Endodermal cell (in vitro differentiated cells): ENCODE data around the gene CPHXL2. TPM values are rescaled to one million over a fixed set of nuclear protein-coding genes. Genes with fewer than 3 reads are reported as not detected.

ENCODE experiments used
- DNase-seq: peaks from one replicate; pipeline ENCODE4 v3.0.0-alpha.2; 2017
- H3K27ac ChIP-seq: 2 replicates; pipeline ENCODE4 v1.5.1; 2013; ENCODE audit warnings: mild to moderate bottlenecking, low read depth, low read length, moderate library complexity
- H3K27me3 ChIP-seq: 2 replicates; pipeline ENCODE4 v1.6.1; 2013; ENCODE audit warnings: mild to moderate bottlenecking, low read length, moderate library complexity; ENCODE audit not compliant: insufficient read depth, control insufficient read depth, poor library complexity, severe bottlenecking
- H3K36me3 ChIP-seq: 2 replicates; pipeline ENCODE4 v1.7.0; 2013; ENCODE audit warnings: mild to moderate bottlenecking, low read length, moderate library complexity; ENCODE audit not compliant: control insufficient read depth, insufficient read depth
- H3K4me1 ChIP-seq: one replicate; pipeline ENCODE4 v1.7.0; 2013; ENCODE audit warnings: low read length; ENCODE audit not compliant: control insufficient read depth, insufficient read depth
- H3K4me3 ChIP-seq: 2 replicates; pipeline ENCODE4 v1.5.1; 2013; ENCODE audit warnings: mild to moderate bottlenecking, low read length, moderate library complexity
- H3K9ac ChIP-seq: 2 replicates; pipeline ENCODE4 v1.6.1; 2013; ENCODE audit warnings: mild to moderate bottlenecking, low read length, moderate library complexity; ENCODE audit not compliant: poor library complexity, severe bottlenecking; ENCODE audit errors: extremely low read depth
- H3K9me3 ChIP-seq: 2 replicates; pipeline ENCODE4 v1.6.1; 2013; ENCODE audit warnings: mild to moderate bottlenecking, low read length, moderate library complexity; ENCODE audit not compliant: control insufficient read depth
- H3K27ac Mint-ChIP-seq: 2 replicates; pipeline ENCODE4 v1.8.0; 2020; ENCODE audit warnings: mixed read lengths
- H3K27me3 Mint-ChIP-seq: 2 replicates; pipeline ENCODE4 v1.8.0; 2021; ENCODE audit warnings: mild to moderate bottlenecking, mixed read lengths; ENCODE audit not compliant: insufficient read depth
- H3K36me3 Mint-ChIP-seq: 2 replicates; pipeline ENCODE4 v1.8.0; 2020; ENCODE audit warnings: low read depth, mixed read lengths
- H3K4me1 Mint-ChIP-seq: 2 replicates; pipeline ENCODE4 v1.8.0; 2020; ENCODE audit warnings: mixed read lengths
- H3K4me3 Mint-ChIP-seq: 2 replicates; pipeline ENCODE4 v1.8.0; 2020; ENCODE audit warnings: mild to moderate bottlenecking, moderate library complexity, mixed read lengths
- H3K9me3 Mint-ChIP-seq: 2 replicates; pipeline ENCODE4 v1.8.0; 2020; ENCODE audit warnings: mild to moderate bottlenecking, mixed read lengths
- CTCF ChIP-seq: fragments of 200-600 bp; sonication (generic); conservative IDR thresholded peaks from 2 replicates; pipeline ENCODE4 v1.5.0; 2021; ENCODE audit warnings: antibody characterized with exemption, mild to moderate bottlenecking
- WGBS, 2 experiments: methylation state at CpG; one replicate each; pipeline versions ENCODE4 v1.1.5 to v1.1.7; 2013; ENCODE audit warnings: missing lambda C conversion rate in 2 of 2, mixed read lengths in 1 of 2; ENCODE audit not compliant: insufficient coverage in 1 of 2, insufficient read length in 1 of 2; 5-methylcytosine and 5-hydroxymethylcytosine counted together
- total RNA-seq, 2 donors: library from RNA; stranded (reverse); fragmentation: NEBNext Ultra II Directional in 1 of 2; extraction: Animal tissue kit (Norgen Biotek cat#: 25700) in 1 of 2; gene quantifications; 2 replicates in 1 of 2; 3 replicates in 1 of 2; pipeline ENCODE4 v1.2.1, GENCODE V29; 2021

The CPHXL2 gene
- total RNA-seq, 2 donors from 2014 or later, result not detected

- H3K27ac ChIP-seq, result no peak overlapping the region
- no peaks in the 10 kb centered on the region for H3K9me3 Mint-ChIP-seq
- H3K4me1 Mint-ChIP-seq, result peaks cover 13% of the 10 kb centered on the region
- no peak overlapping the region for H3K27ac Mint-ChIP-seq
- peak overlapping the region; percentile 97 for H3K4me3 ChIP-seq
- H3K9ac ChIP-seq, result no peak overlapping the region
- DNase-seq, result no peak
- H3K4me3 Mint-ChIP-seq, result no peak overlapping the region
- peaks cover 57% of the 10 kb centered on the region for H3K36me3 ChIP-seq
- WGBS, 2 experiments, result 93 to 96% methylated on average over 4 to 7 of the region's 7 CpGs
- peaks cover 57% of the 10 kb centered on the region for H3K36me3 Mint-ChIP-seq
- H3K27me3 ChIP-seq, result no peaks in the 10 kb centered on the region
- H3K27me3 Mint-ChIP-seq, result no peaks in the 10 kb centered on the region
- H3K9me3 ChIP-seq, result no peaks in the 10 kb centered on the region
- peak; percentile 61 for TF ChIP-seq CTCF
- H3K4me1 ChIP-seq, result no peaks in the 10 kb centered on the region
These were observed 32.4 kb downstream of the CPHXL2 start for GRCh38 chr16:75644240-75645012.

- H3K36me3 ChIP-seq, result peaks cover 88% of the 10 kb centered on the region
These were observed 36.2 kb downstream of the CPHXL2 start for GRCh38 chr16:75640598-75640997.

GRCh38 chr16:75635036-75635435 is 41.8 kb downstream of the CPHXL2 start:
- Histone ChIP-seq H3K27me3 (no peaks in the 10 kb centered on the region), H3K9me3 (no peaks in the 10 kb centered on the region), H3K4me3 (no peak overlapping the region), H3K27ac (no peak overlapping the region), H3K36me3 (peaks cover 94% of the 10 kb centered on the region), H3K4me1 (no peaks in the 10 kb centered on the region), H3K9ac (no peak overlapping the region)
- H3K36me3 Mint-ChIP-seq, result peaks cover 84% of the 10 kb centered on the region
- H3K9me3 Mint-ChIP-seq, result no peaks in the 10 kb centered on the region
- H3K4me3 Mint-ChIP-seq, result no peak overlapping the region
- no peak for TF ChIP-seq CTCF
- DNase-seq, result no peak
- H3K4me1 Mint-ChIP-seq, result no peaks in the 10 kb centered on the region
- H3K27ac Mint-ChIP-seq, result no peak overlapping the region
- H3K27me3 Mint-ChIP-seq, result no peaks in the 10 kb centered on the region
- 94 to 100% methylated on average over 2 of the region's 3 CpGs for WGBS, 2 experiments

More at GRCh38 chr16:75640598-75640997, 36.2 kb downstream of the CPHXL2 start:
- H3K4me3 ChIP-seq, result no peak overlapping the region
- TF ChIP-seq CTCF, result no peak
- Mint-ChIP-seq H3K27ac (no peak overlapping the region), H3K4me3 (no peak overlapping the region), H3K4me1 (peaks cover 6% of the 10 kb centered on the region), H3K9me3 (no peaks in the 10 kb centered on the region), H3K36me3 (peaks cover 88% of the 10 kb centered on the region), H3K27me3 (no peaks in the 10 kb centered on the region)
- H3K9ac ChIP-seq, result no peak overlapping the region
- no peaks in the 10 kb centered on the region for H3K9me3 ChIP-seq
- no peak for DNase-seq
- no peaks in the 10 kb centered on the region for H3K27me3 ChIP-seq
- H3K4me1 ChIP-seq, result no peaks in the 10 kb centered on the region
- WGBS, 2 experiments, result 94 to 96% methylated on average over 4 to 6 of the region's 6 CpGs
- H3K27ac ChIP-seq, result no peak overlapping the region
